GM21528 (cell line): ENCODE data around the gene TMEM108.
"Not testable (repeated sequence)": the region's sequence is repeated elsewhere in the genome, so short reads cannot be mapped to it uniquely, and the experiment has no call there.

ENCODE experiments used
- ATAC-seq: cut with Tn5 transposase; IDR thresholded peaks from one replicate; pipeline ENCODE4 v1.9.1; 2021; ENCODE audit warnings: mild to moderate bottlenecking, moderate library complexity; ENCODE audit not compliant: unreplicated experiment, low FRiP score

TMEM108 gene

DNA sequence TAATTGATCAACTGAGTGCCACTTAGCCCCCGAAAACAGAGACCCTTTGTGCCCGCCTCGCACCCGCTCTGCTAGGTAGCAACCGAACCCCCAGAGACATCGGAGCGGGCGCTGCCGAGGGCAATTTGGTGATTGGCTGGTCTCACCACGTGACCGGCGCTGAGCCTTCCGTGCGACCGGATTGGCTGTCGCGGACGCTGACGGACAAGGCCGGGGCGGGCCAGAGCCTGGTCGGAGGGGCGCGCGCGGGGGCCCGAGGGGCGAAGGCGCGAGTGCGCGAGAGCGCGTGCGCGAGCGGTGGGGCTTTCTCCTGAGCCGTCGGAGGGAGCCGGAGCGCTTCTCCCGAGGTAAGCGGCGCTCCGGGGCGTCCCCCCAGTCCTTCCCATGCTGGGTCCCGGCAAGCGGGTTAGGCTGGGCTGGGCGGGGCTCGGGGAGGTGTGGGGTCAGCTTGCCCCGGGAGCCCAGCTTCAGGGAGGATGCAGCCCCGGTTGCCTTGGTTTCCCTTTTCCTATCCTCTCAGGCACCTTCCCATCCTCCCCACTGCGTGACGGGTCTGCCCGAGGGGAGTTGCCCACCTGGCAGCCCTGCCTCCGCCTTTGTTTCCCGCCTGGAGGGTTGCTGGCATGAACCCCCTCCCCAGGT lies at the start of gene TMEM108:
TSS of gene TMEM108 (plus strand) at position 303 of the 642 bp plus-strand sequence.
- ATAC-seq: no peak

DNA sequence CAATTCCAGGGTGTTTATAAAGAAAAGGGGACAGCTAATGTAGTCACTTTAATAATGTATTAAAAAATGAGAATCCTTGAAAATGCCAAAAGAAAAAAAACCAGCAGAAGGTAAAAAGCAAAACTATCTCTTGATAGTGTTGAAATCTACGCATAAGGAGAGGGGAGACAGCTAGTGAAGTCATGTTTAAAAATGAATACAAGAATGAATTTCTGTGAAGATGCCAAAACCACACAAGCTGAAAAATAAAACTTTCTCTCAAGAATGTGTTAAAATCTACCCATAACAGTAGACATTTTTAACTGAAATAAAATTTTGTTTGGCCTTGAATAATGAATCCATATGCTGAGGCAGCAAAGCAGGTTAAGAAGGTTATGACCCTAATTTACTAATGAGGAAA lies 42.2 kb upstream of the TMEM108 start:
- ATAC-seq: no peak

DNA sequence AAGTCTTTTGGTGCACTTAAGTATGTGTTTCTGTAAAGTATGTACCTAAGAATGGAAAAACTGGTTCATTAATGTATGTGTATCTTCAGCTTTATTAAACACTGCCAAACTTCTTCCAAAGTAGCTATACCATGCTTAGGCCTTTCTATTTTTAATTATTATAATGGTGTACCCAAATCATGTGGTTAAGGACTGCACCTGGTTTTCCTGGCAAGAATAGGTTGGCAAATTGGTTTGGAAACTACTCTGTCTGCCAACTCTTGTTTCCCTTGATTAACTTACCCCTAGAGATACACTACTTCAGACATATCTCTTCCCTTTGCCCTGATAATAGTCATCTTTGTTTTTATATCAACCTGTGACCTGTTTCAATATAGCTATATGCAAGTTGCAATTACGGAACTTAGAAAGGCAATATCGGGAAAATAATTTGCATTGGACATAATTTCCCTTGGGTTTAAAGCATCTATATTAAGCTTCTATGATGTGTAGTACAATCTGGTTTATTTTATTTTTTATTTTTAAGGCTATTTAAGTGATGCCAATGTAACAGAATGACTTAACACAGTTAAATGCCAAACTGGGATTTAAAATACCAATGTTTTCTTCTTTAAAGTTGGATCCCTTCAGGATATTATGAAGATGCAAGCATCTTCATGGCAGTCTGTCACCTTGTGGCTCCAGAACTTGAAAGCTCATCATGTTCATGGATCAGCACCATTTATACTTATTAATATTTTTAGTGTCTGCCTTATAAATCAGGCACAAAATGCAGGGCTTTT lies 40.6 kb upstream of the TMEM108 start:
- no peak for ATAC-seq

DNA sequence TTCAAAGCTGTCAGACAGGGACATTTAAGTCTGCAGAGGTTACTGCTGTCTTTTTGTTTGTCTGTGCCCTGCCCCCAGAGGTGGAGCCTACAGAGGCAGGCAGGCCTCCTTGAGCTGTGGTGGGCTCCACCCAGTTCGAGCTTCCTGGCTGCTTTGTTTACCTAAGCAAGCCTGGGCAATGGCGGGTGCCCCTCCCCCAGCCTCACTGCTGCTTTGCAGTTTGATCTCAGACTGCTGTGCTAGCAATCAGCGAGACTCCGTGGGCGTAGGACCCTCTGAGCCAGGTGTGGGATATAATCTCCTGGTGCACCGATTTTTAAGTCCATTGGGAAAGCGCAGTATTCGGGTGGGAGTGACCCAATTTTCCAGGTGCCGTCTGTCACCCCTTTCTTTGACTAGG lies 33.2 kb upstream of the TMEM108 start:
- not testable (repeated sequence) for ATAC-seq

DNA sequence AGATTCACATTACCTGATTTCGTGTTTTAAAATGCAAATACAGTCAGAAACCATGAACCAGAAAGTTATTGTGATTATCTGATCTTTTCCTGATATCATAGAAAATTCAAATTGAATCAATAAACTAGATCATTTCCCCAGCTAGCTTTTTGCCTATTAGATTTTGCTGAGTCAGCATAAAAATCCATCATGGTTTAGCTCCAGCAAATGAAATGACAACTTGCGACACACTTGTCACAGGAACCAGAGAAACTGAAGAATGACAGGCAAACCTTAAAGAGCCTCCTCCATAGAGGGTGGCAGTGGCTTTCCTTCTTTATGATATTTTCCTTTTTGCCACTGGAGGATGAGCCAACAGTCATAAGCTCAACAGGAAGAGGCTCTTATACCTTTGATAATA lies 30.6 kb upstream of the TMEM108 start:
- ATAC-seq: no peak

DNA sequence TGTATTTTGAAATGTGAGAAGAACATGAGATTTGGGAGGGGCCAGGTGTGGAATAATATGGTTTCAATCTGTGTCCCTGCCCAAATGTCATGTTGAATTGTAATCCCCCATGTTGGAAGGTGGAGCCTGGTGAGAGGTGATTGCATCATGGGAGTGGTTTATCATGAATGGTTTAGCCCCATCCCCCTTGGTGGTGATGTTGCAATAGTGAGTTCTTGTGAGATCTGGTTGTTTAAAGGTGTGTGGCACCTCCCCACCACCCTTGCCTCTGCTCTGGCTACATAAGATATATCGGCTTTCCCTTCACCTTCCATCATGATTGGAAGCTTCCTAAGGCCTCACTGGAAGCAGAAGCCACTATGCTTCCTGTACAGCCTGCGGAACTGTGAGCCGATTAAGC lies 23.9 kb upstream of the TMEM108 start:
- no peak for ATAC-seq

DNA sequence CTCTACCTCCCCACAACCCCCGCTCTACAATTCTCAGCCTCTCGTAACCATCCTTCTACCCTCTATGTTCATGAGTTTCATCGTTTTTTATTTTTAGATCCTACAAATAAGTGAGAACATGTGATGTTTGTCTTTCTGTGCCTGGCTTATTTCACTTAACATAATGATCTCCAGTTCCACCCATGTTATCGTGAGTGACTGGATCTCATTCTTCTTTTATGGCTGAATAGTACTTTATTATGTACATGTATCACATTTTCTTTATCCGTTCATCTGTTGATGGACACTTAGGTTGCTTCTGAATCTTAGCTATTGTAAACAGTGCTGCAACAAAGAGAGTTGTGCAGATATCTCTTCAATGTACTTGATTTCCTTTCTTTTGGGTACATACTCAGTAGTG lies 22.6 kb upstream of the TMEM108 start:
- ATAC-seq: not testable (repeated sequence)

DNA sequence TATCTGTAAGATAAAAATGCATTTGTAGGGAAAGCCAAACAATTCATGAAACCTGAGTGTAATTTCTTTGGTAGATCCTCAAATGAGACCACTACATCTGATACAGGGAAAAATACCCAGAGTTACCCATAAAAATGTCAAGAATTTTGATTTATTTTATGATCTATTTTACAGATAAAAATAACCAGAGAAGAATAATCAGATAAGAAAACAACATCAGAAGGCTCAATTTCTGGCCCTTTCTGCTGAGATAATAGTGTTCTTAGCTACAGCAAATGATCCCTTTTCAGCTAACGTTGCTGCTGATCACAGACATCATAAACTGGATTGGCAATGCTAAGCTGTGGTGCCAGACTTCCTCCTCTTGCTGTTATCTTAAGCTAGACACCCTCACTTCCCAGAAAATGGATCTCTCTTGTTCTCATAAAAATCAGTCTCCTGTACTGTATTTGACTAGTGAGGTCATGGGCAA lies 21.3 kb upstream of the TMEM108 start:
- no peak for ATAC-seq

DNA sequence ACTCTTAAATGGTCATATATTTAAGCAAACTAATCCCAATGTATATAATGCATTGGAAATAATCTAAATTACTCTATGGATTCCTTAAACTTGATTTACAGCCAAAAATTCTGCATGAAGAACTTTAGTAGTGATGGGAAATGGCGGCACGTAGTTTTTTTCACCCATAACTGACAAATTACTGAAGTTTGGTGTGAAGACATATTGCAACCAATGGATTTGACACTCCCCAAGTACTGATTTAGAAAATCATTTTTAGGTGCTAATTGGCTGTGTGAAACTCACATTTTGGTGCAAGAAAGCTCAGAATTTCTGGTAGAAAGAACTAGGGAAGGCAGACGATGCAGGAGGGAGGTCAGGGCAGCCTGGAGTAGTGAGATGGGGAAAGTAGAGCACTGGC lies 19.3 kb upstream of the TMEM108 start:
- no peak for ATAC-seq

DNA sequence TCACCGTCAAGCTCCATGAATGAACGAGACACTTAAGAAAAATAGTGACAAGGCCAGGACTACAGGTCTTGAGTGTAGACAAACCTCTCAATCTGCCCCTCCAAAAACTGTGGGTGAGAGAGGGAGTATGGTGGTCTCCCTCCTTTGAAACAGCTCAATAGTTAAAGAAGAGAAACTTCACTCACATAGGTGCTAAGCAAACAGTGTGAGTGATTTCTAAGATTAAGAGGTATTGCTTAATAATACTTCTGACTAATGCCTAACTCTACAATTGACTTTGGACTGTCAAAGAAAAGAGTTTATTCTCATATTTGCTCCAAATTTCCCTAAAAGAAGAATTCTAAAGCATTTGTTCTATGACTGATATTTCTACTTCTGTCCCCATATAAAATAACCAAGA lies 17.0 kb upstream of the TMEM108 start:
- ATAC-seq: no peak

DNA sequence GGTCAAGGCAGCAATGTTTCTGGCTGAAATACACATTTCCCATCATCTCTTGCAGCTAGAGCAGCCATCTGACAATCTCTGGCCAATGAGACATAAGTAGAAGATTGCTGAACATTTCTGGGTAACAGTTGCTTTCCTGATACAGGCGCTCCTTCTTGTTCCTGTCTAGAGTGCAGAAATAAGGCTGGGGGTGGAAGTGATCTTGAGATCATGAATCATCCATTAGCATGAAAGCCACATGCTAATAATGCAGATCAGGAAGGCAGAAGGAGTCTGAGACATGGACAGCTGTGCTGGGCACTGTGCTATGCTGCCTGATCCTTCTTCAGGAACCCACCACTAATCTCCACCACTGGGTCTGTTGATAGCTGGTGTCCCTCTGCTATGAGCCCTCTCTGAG lies 14.8 kb upstream of the TMEM108 start:
- ATAC-seq: no peak

DNA sequence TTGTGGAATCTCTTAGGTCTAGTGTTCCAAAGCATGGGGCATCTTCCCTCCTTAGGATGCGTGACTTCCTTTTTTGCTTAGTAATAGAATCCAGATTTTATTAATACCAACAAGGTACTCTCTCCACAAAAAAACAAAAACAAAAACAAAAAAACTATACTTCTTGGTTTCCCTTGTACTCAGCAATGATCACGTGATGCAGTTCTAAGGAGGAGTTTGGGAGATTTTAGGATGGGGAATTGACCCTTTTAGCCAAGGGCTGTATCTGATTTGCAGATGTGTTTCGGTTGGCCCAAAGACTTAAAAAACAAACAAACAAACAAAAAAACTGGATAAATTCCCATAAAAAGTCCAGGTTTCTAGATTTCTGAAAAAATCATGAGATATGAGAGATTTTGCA lies 12.6 kb upstream of the TMEM108 start:
- ATAC-seq: no peak

DNA sequence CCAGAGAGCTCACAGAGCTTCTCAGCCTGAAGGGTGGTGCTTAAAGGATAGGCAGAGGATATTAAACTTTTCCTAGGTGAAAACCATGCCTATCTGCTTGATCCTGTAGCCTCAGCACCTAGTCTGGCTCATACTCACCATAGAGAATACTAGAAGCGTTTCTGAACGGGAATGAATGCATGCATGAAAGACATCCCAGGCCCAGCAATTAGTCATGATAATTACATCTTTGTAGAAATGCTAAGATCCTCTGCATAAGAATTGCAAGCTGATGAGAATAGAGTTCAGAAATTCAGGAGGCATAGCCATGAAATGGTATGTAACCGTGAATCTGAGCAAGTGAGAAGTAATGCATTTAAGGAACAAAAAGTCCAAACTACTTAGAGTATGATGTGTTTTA lies 5.9 kb upstream of the TMEM108 start:
- ATAC-seq: no peak

DNA sequence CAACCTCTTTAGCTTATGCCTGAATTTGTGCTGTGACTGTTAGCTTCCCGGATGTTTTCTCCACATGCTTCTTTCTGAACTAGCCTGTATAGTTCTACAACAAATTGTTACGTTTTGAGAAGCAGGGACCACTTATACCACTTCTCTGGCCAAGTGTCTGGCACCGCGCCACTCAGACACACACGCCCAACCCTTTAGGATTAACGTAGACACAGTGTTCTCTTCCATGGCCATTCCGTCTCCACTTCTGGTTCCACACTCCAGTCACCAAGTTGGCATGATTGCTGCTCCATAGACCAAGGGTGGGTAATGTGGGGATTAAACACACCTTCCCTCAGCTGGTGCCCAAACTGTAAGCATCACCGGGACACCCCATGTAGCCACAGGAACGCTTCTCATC lies 755 bp upstream of the TMEM108 start:
- no peak for ATAC-seq

DNA sequence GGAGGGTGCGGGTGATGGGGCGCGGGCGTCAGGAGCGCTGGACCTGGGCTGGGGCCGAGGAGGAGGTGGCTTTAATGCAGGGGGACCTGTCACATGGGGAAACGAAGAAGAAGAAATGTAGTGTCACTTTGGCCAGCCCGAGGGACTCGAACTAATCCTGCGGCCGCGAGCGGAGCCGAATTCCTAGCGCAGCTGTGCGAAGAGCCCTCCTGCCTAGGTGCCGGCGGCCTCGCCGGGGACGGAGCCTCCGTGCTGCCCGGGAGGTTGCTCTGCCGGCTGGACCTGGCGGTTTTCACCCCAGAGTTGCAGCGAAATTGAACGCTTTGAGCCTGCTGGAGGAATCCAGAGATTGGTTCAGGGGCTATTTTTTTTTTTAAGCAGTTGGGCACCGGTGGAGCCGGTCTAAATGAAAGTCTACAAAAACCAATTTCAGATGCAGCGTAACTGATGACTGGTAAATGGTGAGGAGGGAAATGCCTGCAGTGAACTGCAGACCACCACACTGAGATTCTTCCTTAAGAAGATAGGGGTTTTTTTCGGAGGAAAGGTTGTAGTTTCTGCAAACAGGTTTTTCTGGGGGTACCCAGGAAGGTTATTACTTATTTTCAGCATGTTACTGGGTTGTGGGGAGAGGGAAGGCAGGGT lies 662 bp downstream of the TMEM108 start:
- no peak for ATAC-seq

DNA sequence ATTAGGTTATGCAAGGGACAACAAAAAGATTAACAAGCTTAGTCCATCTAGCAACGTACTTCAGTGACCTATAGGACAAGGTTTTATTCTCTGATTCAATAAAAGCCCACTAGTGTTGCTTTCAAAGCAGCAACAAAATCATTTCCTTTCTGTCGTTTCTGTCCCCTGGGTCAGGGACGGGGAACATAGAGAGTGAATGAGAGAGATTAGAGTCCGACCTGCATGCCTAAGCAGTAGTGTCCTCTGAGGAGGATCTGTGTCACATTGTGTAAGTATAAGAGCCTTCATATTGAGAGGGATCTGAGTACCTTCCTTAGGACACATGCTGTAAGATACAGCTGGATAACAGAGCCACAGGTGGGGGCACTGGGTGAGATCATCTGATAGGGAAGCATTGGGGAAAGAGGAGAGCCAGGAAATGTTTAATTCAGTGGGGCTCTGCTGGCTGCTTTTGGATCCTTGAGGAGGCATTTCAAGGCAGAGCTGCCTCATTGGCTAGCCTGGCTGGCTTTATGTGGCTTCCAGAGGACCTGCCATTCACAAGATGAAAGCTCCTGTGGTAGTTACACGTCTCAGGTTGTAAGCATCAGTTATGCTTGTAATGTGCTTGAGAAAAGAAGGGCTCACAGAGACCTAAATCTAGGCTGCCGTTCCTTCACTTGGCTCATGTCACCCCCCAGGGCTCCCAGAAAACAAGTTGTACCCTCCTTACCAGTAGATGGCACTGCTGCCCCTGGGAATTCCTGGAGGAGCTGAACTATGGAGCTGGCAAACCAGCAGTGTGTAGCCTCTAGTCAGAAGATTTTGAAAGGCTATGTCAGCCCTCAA lies 2.7 kb downstream of the TMEM108 start:
- ATAC-seq: no peak

DNA sequence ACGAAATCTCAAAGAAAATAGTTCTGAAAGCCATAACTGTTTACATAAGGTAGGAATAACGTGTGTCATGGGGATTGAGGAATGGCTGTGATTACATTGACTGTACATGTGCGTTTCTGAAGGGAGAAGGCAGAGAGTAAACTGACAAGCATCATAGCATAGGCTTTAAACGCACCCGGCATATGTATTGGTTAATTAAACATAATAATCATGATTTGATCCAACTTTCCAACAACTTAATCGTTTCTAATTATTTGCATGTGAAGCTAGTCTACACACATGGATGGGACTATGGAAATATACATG lies 3.3 kb downstream of the TMEM108 start:
- no peak for ATAC-seq

DNA sequence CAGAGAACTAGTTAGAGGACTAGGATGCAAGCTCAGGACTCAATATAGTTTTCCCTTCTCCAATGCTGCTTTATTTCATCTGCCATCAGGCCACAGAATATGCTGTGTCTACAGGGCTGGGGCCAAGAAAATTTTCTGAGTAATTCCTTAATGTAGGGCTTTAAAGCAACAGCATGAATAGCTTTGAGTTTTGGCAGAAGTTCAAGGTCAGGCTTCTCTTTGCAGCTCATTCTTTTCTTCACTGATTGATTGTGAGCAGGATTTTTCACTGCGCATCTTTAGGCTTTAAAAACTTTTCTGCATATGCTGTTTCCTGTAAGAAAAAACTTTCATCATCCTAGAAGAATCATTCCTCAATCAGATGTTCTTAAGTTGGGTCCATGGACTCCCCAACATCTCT lies 4.6 kb downstream of the TMEM108 start:
- ATAC-seq: no peak

DNA sequence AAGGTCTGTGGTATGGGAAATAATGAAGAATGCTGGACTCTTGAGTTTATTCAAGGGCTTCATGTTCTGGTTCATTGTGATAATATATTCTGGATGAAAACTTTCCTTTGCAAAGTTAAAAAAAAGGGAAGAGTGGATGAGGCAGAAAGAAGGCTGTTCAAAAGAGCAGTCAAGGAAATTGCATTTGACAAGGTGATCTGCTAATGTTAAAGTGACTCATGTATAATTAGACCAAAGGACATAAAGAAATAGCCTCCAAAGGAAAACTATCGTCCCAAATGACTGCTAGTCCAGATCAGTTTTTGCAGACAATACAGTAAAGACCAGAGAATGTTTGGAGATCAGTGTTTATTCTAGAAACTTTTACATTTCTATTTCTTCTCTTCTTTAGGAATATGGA lies 9.8 kb downstream of the TMEM108 start:
- no peak for ATAC-seq

DNA sequence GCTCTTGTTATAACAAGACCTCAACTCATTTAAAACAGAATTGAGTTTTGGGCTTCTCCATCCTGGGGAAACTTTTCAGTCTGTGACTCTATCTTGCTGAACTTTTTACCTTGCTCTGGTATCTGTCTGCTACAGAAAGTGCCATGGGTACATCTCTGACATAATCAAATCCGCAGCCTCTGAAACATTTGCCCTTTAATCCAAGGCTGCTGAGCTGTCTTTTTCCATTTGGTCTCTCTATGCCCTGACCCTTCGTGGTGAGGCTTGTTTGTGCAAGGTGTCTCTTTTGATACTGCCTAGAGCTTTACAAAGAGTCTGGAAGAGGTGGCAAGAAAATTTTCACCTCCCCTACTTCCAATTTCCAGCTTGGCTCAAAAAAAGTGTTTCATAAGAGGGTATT lies 11.3 kb downstream of the TMEM108 start:
- no peak for ATAC-seq

DNA sequence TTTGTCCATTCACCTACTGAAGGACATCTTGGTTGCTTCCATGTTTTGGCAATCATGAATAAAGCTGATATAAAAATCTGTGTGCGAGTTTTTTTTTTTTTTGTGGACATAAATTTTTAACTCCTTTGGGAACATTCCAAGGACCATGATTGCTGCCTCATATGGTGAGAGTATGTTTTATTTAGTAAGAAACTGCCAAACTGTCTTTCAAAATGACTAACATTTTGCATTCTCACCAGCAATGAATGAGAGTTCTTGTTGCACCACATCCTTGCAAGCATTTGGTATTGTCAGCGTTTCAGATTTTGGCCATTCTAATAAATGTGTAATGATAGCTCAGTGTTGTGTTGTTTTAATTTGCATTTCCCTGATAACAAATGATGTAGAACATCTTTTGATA lies 12.7 kb downstream of the TMEM108 start:
- no peak for ATAC-seq
